Ishikawa (cell line): Measurements from ENCODE around the gene TAOK3.

Experiments used
- CEBPB ChIP-seq: IDR thresholded peaks from 2 replicates; pipeline ENCODE4 v1.6.1; 2012
- EGR1 ChIP-seq: IDR thresholded peaks from 2 replicates; pipeline ENCODE4 v1.6.1; 2012
- EP300 ChIP-seq: IDR thresholded peaks from 2 replicates; pipeline ENCODE4 v1.6.1; 2012; ENCODE audit warnings: borderline replicate concordance
- FOXM1 ChIP-seq: IDR thresholded peaks from 2 replicates; pipeline ENCODE4 v1.6.1; 2012; ENCODE audit warnings: low read depth, borderline replicate concordance
- MAX ChIP-seq: IDR thresholded peaks from 2 replicates; pipeline ENCODE4 v1.6.1; 2012
- NFIC ChIP-seq: IDR thresholded peaks from 2 replicates; pipeline ENCODE4 v1.6.1; 2012
- RAD21 ChIP-seq: IDR thresholded peaks from 2 replicates; pipeline ENCODE4 v1.6.1; 2012; ENCODE audit warnings: low read depth
- TAF1 ChIP-seq: IDR thresholded peaks from 2 replicates; pipeline ENCODE4 v1.6.1; 2012; ENCODE audit warnings: low read depth, mild to moderate bottlenecking
- TEAD4 ChIP-seq: IDR thresholded peaks from 2 replicates; pipeline ENCODE4 v1.6.1; 2012
- USF1 ChIP-seq: IDR thresholded peaks from 2 replicates; pipeline ENCODE4 v1.6.1; 2012
- YY1 ChIP-seq: IDR thresholded peaks from 2 replicates; pipeline ENCODE4 v1.6.1; 2012; ENCODE audit warnings: low read depth

GRCh38 chr12:118391424-118391823 is 18.7 kb upstream of the TAOK3 start:
- TF ChIP-seq FOXM1 (no peak), MAX (no peak), TAF1 (no peak), CEBPB (no peak), TEAD4 (no peak), RAD21 (no peak), EP300 (no peak), EGR1 (no peak), YY1 (no peak), USF1 (no peak), NFIC (no peak)
